GM23248 (cell line): Measurements from ENCODE around the gene XIRP1. TPM values are rescaled to one million over a fixed set of nuclear protein-coding genes. Genes with fewer than 3 reads are reported as not detected.

ENCODE experiments used
- DNase-seq: peaks from one replicate; pipeline ENCODE4 v3.0.0-alpha.2; 2015
- H2AFZ ChIP-seq: fragments of 200-600 bp; sonication (generic); 2 replicates; pipeline ENCODE4 v1.6.1; 2016; ENCODE audit warnings: antibody characterized with exemption
- H3F3A ChIP-seq: fragments of 200-600 bp; sonication (generic); 2 replicates; pipeline ENCODE4 v1.6.1; 2016; ENCODE audit warnings: mild to moderate bottlenecking, antibody characterized with exemption, mixed run types; ENCODE audit not compliant: insufficient read depth
- H3K27ac ChIP-seq: fragments of 200-600 bp; sonication (generic); 2 replicates; pipeline ENCODE4 v1.5.1; 2016; ENCODE audit warnings: mild to moderate bottlenecking
- H3K27me3 ChIP-seq: fragments of 200-600 bp; sonication (generic); replicated peaks from 2 replicates; pipeline ENCODE4 v1.6.1; 2016; ENCODE audit warnings: mild to moderate bottlenecking; ENCODE audit not compliant: insufficient read depth
- H3K36me3 ChIP-seq: fragments of 200-600 bp; sonication (generic); 2 replicates; pipeline ENCODE4 v1.6.1; 2016; ENCODE audit warnings: low read depth, mild to moderate bottlenecking
- H3K4me1 ChIP-seq: fragments of 200-600 bp; sonication (generic); 2 replicates; pipeline ENCODE4 v1.6.1; 2016; ENCODE audit warnings: mild to moderate bottlenecking; ENCODE audit not compliant: insufficient read depth
- H3K4me2 ChIP-seq: fragments of 200-600 bp; sonication (generic); one replicate; pipeline ENCODE4 v1.6.1; 2016; ENCODE audit warnings: mild to moderate bottlenecking; ENCODE audit not compliant: unreplicated experiment
- H3K4me3 ChIP-seq: fragments of 200-600 bp; sonication (generic); 2 replicates; pipeline ENCODE4 v1.5.1; 2016; ENCODE audit warnings: mild to moderate bottlenecking
- H3K79me2 ChIP-seq: fragments of 200-600 bp; sonication (generic); 2 replicates; pipeline ENCODE4 v1.6.1; 2016; ENCODE audit warnings: mild to moderate bottlenecking; ENCODE audit not compliant: insufficient read depth
- H3K9ac ChIP-seq: fragments of 200-600 bp; sonication (generic); 2 replicates; pipeline ENCODE4 v1.6.1; 2016; ENCODE audit warnings: mild to moderate bottlenecking
- H3K9me2 ChIP-seq: fragments of 200-600 bp; sonication (generic); 2 replicates; pipeline ENCODE4 v1.6.1; 2016; ENCODE audit warnings: mixed run types, mild to moderate bottlenecking, moderate library complexity; ENCODE audit not compliant: insufficient read depth
- H3K9me3 ChIP-seq: fragments of 200-600 bp; sonication (generic); one replicate; pipeline ENCODE4 v1.6.1; 2017; ENCODE audit warnings: low read depth
- H4K20me1 ChIP-seq: fragments of 200-600 bp; sonication (generic); 2 replicates; pipeline ENCODE4 v1.6.0; 2016; ENCODE audit not compliant: insufficient read depth
- EZH2 ChIP-seq: fragments of 200-600 bp; sonication (generic); IDR thresholded peaks from 2 replicates; pipeline ENCODE4 v1.6.1; 2018; ENCODE audit warnings: antibody characterized with exemption, mild to moderate bottlenecking; ENCODE audit not compliant: insufficient read depth, poor library complexity, severe bottlenecking
- EZH2phosphoT487 ChIP-seq: fragments of 200-600 bp; sonication (generic); IDR thresholded peaks from 2 replicates; pipeline ENCODE4 v1.6.1; 2018; ENCODE audit warnings: antibody characterized with exemption, moderate library complexity, mild to moderate bottlenecking, low read depth; ENCODE audit not compliant: insufficient read depth
- WGBS, 2 experiments: methylation state at CpG; one replicate each; pipeline ENCODE4 v1.1.6; 2015 to 2017; ENCODE audit warnings: low lambda C conversion rate in 2 of 2, low coverage in 1 of 2; ENCODE audit errors: missing lambda C conversion rate in 2 of 2; 5-methylcytosine and 5-hydroxymethylcytosine counted together
- in situ Hi-C: fragments of 300-500 bp; cut with MboI; formaldehyde crosslinking; loops from 2 replicates; pipeline ENCODE4 v1.15.0; 2020
- polyA plus RNA-seq: library from polyadenylated mRNA; unstranded; fragments of >200 nt; fragmentation: Nextera tagmentation; extraction: Ambion mirVana; gene quantifications from 2 replicates; pipeline ENCODE4 v1.2.1, GENCODE V29; 2016
- total RNA-seq: library from RNA; depleted of rRNA; stranded (reverse); fragments of >200 nt; shearing (Covaris generic); gene quantifications from 2 replicates; pipeline ENCODE4 v1.2.3, GENCODE V29; 2014

XIRP1 gene
- total and polyA plus RNA-seq, 2 experiments from 2014 or later: not detected

DNA sequence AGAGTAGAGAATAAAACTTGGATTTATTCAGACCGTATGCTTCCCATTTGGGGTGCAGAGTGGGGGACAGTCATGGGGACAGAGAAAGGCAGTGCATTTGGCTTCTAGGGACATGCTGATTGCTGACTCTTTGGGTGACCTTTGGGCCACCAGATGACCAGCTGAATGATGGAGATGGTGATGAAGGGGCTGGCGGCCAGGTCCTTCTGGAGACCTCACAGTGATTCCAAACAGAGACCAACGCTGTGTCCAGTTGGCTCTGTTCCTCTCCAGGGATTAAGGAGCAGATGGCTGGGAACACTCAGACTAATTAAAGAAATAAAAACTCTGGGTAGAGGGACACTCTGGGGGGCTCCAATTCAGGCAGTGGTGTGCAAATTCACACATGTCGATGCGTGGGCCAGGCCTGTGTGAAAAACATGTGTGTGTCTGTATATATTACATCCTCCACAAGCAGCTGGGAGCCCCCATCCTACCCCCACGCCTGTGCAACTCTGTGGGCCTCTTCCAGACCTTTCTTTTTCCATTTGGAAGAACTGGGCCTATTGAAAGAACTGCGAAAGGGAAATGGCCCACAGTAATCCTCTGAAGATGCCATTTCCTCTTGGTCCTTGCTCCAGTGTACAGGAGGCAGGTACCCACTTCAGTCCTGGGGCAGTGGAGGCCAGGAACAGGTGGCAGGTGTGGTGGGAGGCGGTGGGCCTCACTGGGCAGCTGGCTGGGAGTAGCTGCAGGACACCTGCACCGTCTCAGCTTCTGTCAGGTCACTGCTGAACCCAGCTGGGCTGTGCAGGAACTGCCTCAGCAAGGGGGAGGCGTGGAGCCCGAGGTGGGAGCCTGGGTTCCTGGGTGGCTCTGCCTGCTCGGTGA, 8.9 kb downstream of the XIRP1 start:
- Histone ChIP-seq H3K9ac (no peak overlapping the region), H3K27me3 (no peaks in the 10 kb centered on the region), H3K4me2 (no peak overlapping the region), H3F3A (peaks cover 33% of the 10 kb centered on the region), H3K4me1 (peaks cover 4% of the 10 kb centered on the region), H3K27ac (no peak overlapping the region), H3K36me3 (no peaks in the 10 kb centered on the region), H2AFZ (no peak overlapping the region), H4K20me1 (no peaks in the 10 kb centered on the region), H3K9me2 (no peaks in the 10 kb centered on the region), H3K9me3 (no peaks in the 10 kb centered on the region), H3K4me3 (no peak overlapping the region), H3K79me2 (no peaks in the 10 kb centered on the region)
- in situ Hi-C loops: no loop called here
- WGBS, 2 experiments: 75 to 78% methylated on average over 10 of the region's 12 CpGs
- no peak for DNase-seq
- TF ChIP-seq EZH2phosphoT487 (no peak), EZH2 (no peak)

DNA sequence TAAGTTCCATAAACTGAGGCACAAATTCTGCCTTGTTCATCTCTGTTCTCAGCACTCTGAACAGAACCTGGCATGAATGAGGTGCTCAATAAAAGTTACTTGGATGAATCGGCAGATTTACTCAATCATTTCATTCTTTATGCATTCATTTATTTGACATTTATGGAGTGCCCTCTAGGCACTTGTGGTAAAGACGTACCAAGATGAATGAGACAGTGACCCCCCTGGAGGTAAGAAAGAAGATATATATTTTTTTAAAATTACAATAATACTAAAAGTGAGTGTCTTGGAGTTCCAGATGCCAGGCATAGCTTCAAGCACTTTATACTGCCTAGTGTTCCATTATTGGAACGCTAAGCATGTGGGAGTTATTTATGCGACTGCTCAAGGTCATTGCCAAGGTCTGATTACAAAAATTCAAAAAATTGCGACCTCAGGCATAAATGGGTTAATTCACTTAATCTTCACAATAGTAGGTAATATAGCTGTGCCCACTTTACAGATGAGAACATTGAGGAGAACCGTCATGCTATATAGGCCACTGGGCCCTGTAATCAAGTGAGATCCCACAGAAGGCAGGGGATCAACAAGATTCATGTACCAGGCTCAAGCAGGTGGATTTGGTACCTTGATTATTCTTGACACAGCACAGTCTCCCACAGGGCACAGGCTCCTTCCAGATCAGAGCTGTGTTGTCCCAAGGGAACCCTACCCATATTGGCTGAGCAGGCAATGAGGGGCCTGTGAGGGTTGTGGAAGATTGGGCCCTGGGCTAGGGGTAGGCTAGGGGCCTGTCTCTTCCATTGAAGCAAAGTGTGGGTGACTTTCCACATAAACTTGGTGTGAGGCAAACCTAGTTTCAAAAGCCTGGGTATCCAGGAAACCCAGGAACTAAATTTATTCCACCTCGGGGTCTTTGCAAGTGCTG, 10.7 kb downstream of the XIRP1 start:
- H3K9me2 ChIP-seq: no peaks in the 10 kb centered on the region
- no peak overlapping the region for H3K27ac ChIP-seq
- H3K36me3 ChIP-seq: no peaks in the 10 kb centered on the region
- no peak for TF ChIP-seq EZH2phosphoT487
- TF ChIP-seq EZH2: no peak
- no peaks in the 10 kb centered on the region for H3K9me3 ChIP-seq
- peaks cover 15% of the 10 kb centered on the region for H3K4me1 ChIP-seq
- peaks cover 42% of the 10 kb centered on the region for H3F3A ChIP-seq
- no peaks in the 10 kb centered on the region for H3K27me3 ChIP-seq
- peak overlapping the region; percentile 70; the same call in 1 of the 2 replicates for H2AFZ ChIP-seq
- no peaks in the 10 kb centered on the region for H3K79me2 ChIP-seq
- in situ Hi-C loops: no loop called here
- peak overlapping the region; percentile 71 for H3K4me2 ChIP-seq
- peak overlapping the region; percentile 41 for H3K9ac ChIP-seq
- DNase-seq: no peak
- peak overlapping the region; percentile 54 for H3K4me3 ChIP-seq
- WGBS, 2 experiments: 72 to 73% methylated on average over 7 of the region's 7 CpGs
- no peaks in the 10 kb centered on the region for H4K20me1 ChIP-seq

DNA sequence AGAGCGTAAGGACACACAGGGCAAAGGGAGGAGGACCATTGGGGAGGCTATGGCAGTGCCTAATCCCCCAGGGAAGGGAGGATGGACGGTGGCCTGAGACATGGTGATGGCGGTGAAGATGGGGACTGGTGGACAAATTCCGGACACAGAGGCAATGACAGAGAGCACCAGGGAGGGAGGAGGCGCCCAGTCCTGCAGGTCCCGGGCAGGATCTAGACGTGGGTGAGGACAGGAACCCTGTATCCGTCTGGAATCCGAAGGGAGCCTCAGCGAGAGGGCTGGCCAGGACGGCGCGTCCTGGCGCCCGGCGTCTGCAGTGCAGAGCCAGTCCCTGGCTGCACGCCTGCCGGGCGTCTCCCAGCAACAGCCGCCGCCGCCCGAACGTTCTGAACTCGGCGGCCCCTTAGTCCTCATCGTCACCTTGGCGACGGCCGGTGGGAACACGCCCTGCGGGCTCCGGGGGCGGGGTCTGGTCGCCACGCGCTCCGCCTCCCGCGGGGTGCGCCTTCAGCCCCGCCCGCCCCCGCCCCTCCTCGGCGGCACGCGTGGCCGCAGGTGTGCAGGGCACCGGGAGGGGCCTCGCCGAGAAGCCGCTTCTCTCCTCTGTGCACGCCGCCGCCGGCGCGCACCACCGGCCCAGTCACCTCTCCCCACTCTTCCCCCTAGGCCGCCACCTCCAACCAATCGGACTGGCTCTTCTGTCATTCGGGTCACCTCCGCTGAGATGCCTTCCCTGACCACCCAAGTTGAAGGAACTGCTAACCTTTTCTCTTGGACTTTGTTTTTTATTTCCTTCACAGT, 11.6 kb downstream of the XIRP1 start:
- H4K20me1 ChIP-seq: no peaks in the 10 kb centered on the region
- in situ Hi-C loops: no loop called here
- no peak for TF ChIP-seq EZH2phosphoT487
- TF ChIP-seq EZH2: no peak
- H3K27ac ChIP-seq: peak overlapping the region; percentile 34; the same call in 1 of the 2 replicates
- peak overlapping the region; percentile 70 for H2AFZ ChIP-seq
- H3K9ac ChIP-seq: peak overlapping the region; percentile 60
- H3K9me2 ChIP-seq: no peaks in the 10 kb centered on the region
- peaks cover 15% of the 10 kb centered on the region for H3K4me1 ChIP-seq
- WGBS, 2 experiments: 3% methylated on average over 49 to 57 of the region's 64 CpGs
- peaks cover 42% of the 10 kb centered on the region for H3F3A ChIP-seq
- no peaks in the 10 kb centered on the region for H3K9me3 ChIP-seq
- peak overlapping the region; percentile 54 for H3K4me3 ChIP-seq
- H3K36me3 ChIP-seq: no peaks in the 10 kb centered on the region
- no peaks in the 10 kb centered on the region for H3K79me2 ChIP-seq
- H3K4me2 ChIP-seq: peak overlapping the region; percentile 71
- no peaks in the 10 kb centered on the region for H3K27me3 ChIP-seq
- DNase-seq: peak; percentile 96

DNA sequence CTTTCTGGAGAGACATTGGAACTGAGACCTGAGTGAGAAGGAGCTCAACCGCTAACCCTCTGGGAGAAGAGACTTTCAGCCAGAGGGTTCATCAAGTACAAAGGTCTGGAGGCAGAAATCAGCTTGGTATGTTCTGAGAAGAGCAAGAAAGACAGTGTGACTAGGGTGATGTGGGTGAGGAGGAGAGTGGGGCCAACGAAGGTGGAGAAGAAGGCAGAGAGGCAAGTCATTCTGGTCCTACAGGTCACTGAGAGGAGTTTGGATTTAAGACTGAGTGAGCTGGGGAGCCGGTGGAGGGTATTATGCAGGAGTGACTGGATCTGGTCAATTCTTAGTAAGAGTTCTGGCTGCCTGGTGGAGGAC, 12.2 kb downstream of the XIRP1 start:
- no peak for DNase-seq
- peaks cover 15% of the 10 kb centered on the region for H3K4me1 ChIP-seq
- H3K9me3 ChIP-seq: no peaks in the 10 kb centered on the region
- no peaks in the 10 kb centered on the region for H3K27me3 ChIP-seq
- H3K9me2 ChIP-seq: no peaks in the 10 kb centered on the region
- peak overlapping the region; percentile 54 for H3K4me3 ChIP-seq
- no peaks in the 10 kb centered on the region for H4K20me1 ChIP-seq
- H3K4me2 ChIP-seq: peak overlapping the region; percentile 71
- H3K36me3 ChIP-seq: no peaks in the 10 kb centered on the region
- no peaks in the 10 kb centered on the region for H3K79me2 ChIP-seq
- H3K9ac ChIP-seq: peak overlapping the region; percentile 60
- no peak for TF ChIP-seq EZH2
- TF ChIP-seq EZH2phosphoT487: no peak
- peak overlapping the region; percentile 34; the same call in 1 of the 2 replicates for H3K27ac ChIP-seq
- peaks cover 42% of the 10 kb centered on the region for H3F3A ChIP-seq
- H2AFZ ChIP-seq: peak overlapping the region; percentile 70
- in situ Hi-C loops: no loop called here
- 50% methylated on average over 3 of the region's 3 CpGs for WGBS, 2 experiments
